ENCODE data around the gene PERM1.
"Not testable (repeated sequence)": the region's sequence is repeated elsewhere in the genome, so short reads cannot be mapped to it uniquely, and the experiment has no call there.

Gene PERM1

GRCh38 chr1:1013922-1014648 is 32.2 kb upstream of the PERM1 start:
- peak; percentile 47 for DNase-seq

- peak; percentile 81 for DNase-seq
Observed at GRCh38 chr1:1013105-1013921, 31.4 kb upstream of the PERM1 start, which contains the start of gene ISG15. Gene ISG15, plus strand, starts transcription at chr1:1013497. Its CDS starts 77 bp downstream, at chr1:1013574.

GRCh38 chr1:1012736-1013104 is 30.8 kb upstream of the PERM1 start:
- DNase-seq = not testable (repeated sequence)

GRCh38 chr1:1011396-1011949 is 29.6 kb upstream of the PERM1 start:
- DNase-seq = no peak

- not testable (repeated sequence) for DNase-seq
Observed at GRCh38 chr1:1010131-1010530, 28.2 kb upstream of the PERM1 start.

GRCh38 chr1:1006305-1007159 is 24.6 kb upstream of the PERM1 start:
- DNase-seq = no peak

GRCh38 chr1:1005774-1006304 is 23.9 kb upstream of the PERM1 start:
- no peak for DNase-seq

- no peak for DNase-seq
Observed at GRCh38 chr1:1004780-1005697, 23.1 kb upstream of the PERM1 start.

- no peak for DNase-seq
Observed at GRCh38 chr1:1004420-1004779, 22.5 kb upstream of the PERM1 start.

- no peak for DNase-seq
Observed at GRCh38 chr1:1003618-1004419, 21.9 kb upstream of the PERM1 start.

- peak; percentile 4 for DNase-seq
Observed at GRCh38 chr1:1001057-1001783, 19.3 kb upstream of the PERM1 start.

GRCh38 chr1:1000357-1001056 is 18.6 kb upstream of the PERM1 start:
- DNase-seq = peak; percentile 71

GRCh38 chr1:999725-1000356 is 17.9 kb upstream of the PERM1 start, which contains the start of gene HES4:
Gene HES4, minus strand, starts transcription at chr1:1000097. Its CDS starts 124 bp downstream, at chr1:999973.
- DNase-seq = peak; percentile 69

GRCh38 chr1:998995-999724 is 17.3 kb upstream of the PERM1 start:
- DNase-seq = no peak

GRCh38 chr1:998745-998994 is 16.8 kb upstream of the PERM1 start:
- DNase-seq = no peak

- DNase-seq = no peak
Observed at GRCh38 chr1:997993-998744, 16.3 kb upstream of the PERM1 start.

- no peak for DNase-seq
Observed at GRCh38 chr1:997713-997992, 15.8 kb upstream of the PERM1 start.
